Measurements from ENCODE around the gene PPP6R2. TPM values are rescaled to one million over a fixed set of nuclear protein-coding genes. Genes with fewer than 3 reads are reported as not detected.

The PPP6R2 gene
- total RNA-seq, 2 experiments from 2014 or later = 62.3 to 64.5 TPM

DNA sequence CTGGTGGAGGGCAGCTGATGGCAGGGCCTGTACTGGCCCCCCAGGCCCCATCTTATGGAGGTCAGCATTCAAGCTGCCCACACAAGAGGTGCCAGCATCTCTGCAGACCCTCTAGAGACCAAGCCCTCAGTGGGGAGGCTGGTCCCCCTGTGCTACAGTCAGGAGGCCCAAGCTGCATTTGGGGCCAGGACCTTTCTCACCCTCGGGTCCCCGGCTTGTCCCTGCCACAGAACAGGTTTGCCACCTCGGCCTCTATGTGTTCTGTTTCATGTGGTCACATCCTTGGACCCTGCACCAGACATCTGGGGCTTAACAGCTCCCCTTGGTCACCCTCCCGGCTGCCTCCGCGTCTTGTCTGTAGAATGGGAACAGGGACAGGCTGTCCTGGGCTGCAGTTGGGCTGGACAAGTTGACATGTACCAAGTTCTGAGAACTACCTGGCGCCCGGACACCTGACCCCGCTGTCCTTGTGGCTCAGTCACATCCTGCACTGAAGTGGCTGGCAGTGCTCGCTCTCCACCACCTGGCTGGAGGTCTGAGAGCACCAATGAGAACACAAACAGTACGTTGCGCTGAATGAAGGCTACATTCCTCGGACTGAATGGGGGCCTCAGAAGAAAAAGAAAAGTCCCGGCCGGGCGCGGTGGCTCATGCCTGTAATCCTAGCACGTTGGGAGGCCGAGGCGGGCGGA lies 33.0 kb upstream of the PPP6R2 start:
- no peaks in the 10 kb centered on the region for H4K20me1 ChIP-seq (ENCODE audit: insufficient read depth, low read length)
- no peak overlapping the region for H2AFZ ChIP-seq (ENCODE audit: low read length)
- BruUV-seq (replicated peaks) = no TSS peak
- intact Hi-C loops (cut with micrococcal nuclease; ENCODE audit: unreplicated experiment) = no loop called here
- CTCF ChIA-PET (ENCODE audit: unreplicated experiment) = no interaction called here
- peaks cover 64% of the 10 kb centered on the region for H3K4me1 ChIP-seq (ENCODE audit: insufficient read depth, low read length, poor library complexity, severe bottlenecking)
- POLR2A ChIA-PET = no interaction called here
- H3K27ac ChIP-seq (ENCODE audit: low read depth, low read length, poor library complexity, severe bottlenecking) = no peak overlapping the region
- no peak for DNase-seq (ENCODE audit: low spot score)
- no peak overlapping the region for H3K4me2 ChIP-seq (ENCODE audit: low read length)
- H3K9me3 ChIP-seq (ENCODE audit: low read length) = no peaks in the 10 kb centered on the region
- no peaks in the 10 kb centered on the region for H3K79me2 ChIP-seq (ENCODE audit: insufficient read depth, low read depth, low read length)
- no peak overlapping the region for H3K4me3 ChIP-seq (ENCODE audit: low read depth, low read length, poor library complexity, severe bottlenecking)
- H3K9me2 ChIP-seq (ENCODE audit: insufficient read depth, low read length) = no peaks in the 10 kb centered on the region
- H3K36me3 ChIP-seq (ENCODE audit: insufficient read depth, low read length) = no peaks in the 10 kb centered on the region
- TF ChIP-seq, protein P1, sequence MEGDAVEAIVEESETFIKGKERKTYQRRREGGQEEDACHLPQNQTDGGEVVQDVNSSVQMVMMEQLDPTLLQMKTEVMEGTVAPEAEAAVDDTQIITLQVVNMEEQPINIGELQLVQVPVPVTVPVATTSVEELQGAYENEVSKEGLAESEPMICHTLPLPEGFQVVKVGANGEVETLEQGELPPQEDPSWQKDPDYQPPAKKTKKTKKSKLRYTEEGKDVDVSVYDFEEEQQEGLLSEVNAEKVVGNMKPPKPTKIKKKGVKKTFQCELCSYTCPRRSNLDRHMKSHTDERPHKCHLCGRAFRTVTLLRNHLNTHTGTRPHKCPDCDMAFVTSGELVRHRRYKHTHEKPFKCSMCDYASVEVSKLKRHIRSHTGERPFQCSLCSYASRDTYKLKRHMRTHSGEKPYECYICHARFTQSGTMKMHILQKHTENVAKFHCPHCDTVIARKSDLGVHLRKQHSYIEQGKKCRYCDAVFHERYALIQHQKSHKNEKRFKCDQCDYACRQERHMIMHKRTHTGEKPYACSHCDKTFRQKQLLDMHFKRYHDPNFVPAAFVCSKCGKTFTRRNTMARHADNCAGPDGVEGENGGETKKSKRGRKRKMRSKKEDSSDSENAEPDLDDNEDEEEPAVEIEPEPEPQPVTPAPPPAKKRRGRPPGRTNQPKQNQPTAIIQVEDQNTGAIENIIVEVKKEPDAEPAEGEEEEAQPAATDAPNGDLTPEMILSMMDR (conservative IDR thresholded peaks at IDR 0.05; ENCODE audit: low read length) = no peak
- TF ChIP-seq EZH2phosphoT487 (IDR thresholded peaks at IDR 0.05; ENCODE audit: borderline replicate concordance, low read depth, low read length) = no peak

DNA sequence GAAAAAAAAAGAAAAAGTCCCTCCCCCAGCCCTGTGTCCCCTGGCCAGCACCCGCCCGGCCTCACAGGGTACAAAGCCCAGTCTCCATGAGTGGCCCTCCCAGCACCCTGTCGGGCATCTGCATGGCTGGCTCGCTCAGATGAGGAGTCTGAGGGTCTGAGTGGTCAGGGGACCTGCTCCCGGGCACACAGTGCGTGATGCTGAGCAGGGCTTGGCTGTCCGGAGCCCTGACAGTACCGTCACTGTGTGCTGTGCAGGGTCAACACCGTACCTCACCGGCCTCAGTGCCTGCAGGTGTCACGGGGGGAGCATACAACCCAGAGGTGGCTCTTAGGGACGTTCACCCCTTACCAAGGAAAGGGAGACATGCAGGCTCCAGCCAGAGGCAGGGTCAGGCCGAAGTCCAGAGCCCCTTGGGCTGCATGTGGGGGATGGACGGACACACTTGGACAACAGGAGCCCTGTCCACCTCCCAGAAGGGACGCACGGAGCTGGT lies 32.1 kb upstream of the PPP6R2 start:
- intact Hi-C loops (cut with micrococcal nuclease; ENCODE audit: unreplicated experiment) = no loop called here

More for the DNA sequence above, 32.1 kb upstream of the PPP6R2 start:
- no peaks in the 10 kb centered on the region for H3K79me2 ChIP-seq (ENCODE audit: insufficient read depth, low read depth, low read length)
- BruUV-seq (replicated peaks) = no TSS peak
- no peak overlapping the region for H3K4me3 ChIP-seq (ENCODE audit: low read depth, low read length, poor library complexity, severe bottlenecking)
- ChIA-PET CTCF (ENCODE audit: unreplicated experiment) (no interaction called here), POLR2A (no interaction called here)
- no peaks in the 10 kb centered on the region for H3K9me3 ChIP-seq (ENCODE audit: low read length)
- no peaks in the 10 kb centered on the region for H3K9me2 ChIP-seq (ENCODE audit: insufficient read depth, low read length)
- no peak for DNase-seq (ENCODE audit: low spot score)
- peaks cover 65% of the 10 kb centered on the region for H3K4me1 ChIP-seq (ENCODE audit: insufficient read depth, low read length, poor library complexity, severe bottlenecking)
- H3K36me3 ChIP-seq (ENCODE audit: insufficient read depth, low read length) = no peaks in the 10 kb centered on the region
- no peak overlapping the region for H3K27ac ChIP-seq (ENCODE audit: low read depth, low read length, poor library complexity, severe bottlenecking)
- H3K4me2 ChIP-seq (ENCODE audit: low read length) = no peak overlapping the region
- H2AFZ ChIP-seq (ENCODE audit: low read length) = no peak overlapping the region
- TF ChIP-seq, protein P1 (conservative IDR thresholded peaks at IDR 0.05; ENCODE audit: low read length) = no peak
- no peak for TF ChIP-seq EZH2phosphoT487 (IDR thresholded peaks at IDR 0.05; ENCODE audit: borderline replicate concordance, low read depth, low read length)
- no peaks in the 10 kb centered on the region for H4K20me1 ChIP-seq (ENCODE audit: insufficient read depth, low read length)
